Duodenal mucosa (tissue), 2 donors: Measurements from ENCODE around the gene GNAL.

ENCODE experiments used
- H3K27ac ChIP-seq: one replicate; pipeline ENCODE4 v1.7.0; 2013; ENCODE audit warnings: low read depth, low read length
- H3K27me3 ChIP-seq, 2 donors: one replicate each; pipeline ENCODE4 v1.7.0; 2013; ENCODE audit warnings: low read length in 2 of 2, control low read depth in 1 of 2; ENCODE audit not compliant: insufficient read depth in 2 of 2, control insufficient read depth in 1 of 2
- H3K36me3 ChIP-seq, 2 donors: one replicate each; pipeline ENCODE4 v1.7.0; 2013; ENCODE audit warnings: low read length in 2 of 2, control low read depth in 1 of 2; ENCODE audit not compliant: insufficient read depth in 2 of 2, control insufficient read depth in 1 of 2
- H3K4me1 ChIP-seq, 2 donors: one replicate each; pipeline ENCODE4 v1.7.0; 2013; ENCODE audit warnings: low read length in 2 of 2, control low read depth in 1 of 2; ENCODE audit not compliant: insufficient read depth in 2 of 2, control insufficient read depth in 1 of 2
- H3K4me3 ChIP-seq, 2 donors: one replicate each; pipeline ENCODE4 v1.7.0; 2013; ENCODE audit warnings: low read length in 2 of 2, low read depth in 1 of 2
- H3K9ac ChIP-seq, 2 donors: one replicate each; pipeline ENCODE4 v1.7.0; 2013; ENCODE audit warnings: low read length in 2 of 2, low read depth in 1 of 2
- H3K9me3 ChIP-seq, 2 donors: one replicate each; pipeline ENCODE4 v1.7.0; 2013; ENCODE audit warnings: low read length in 2 of 2, control low read depth in 1 of 2; ENCODE audit not compliant: control insufficient read depth in 1 of 2

Gene GNAL

DNA sequence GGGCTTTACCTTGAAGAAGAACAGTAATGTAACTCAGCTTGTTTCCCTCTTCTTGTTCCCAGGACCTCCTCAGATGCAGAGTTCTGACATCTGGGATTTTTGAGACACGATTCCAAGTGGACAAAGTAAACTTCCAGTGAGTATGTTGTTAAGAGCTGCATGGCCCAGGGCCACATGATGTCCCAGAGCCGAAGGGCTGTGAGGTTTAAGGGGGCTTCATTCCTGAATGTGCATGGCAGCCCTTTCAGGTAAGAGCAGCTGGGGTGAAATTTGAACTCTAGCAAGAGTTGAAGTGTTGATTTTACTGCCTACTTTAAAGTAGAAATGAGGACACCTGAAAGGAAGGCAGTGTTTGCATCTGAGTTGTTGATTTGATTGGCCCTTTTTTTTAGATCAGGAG is 175.4 kb downstream of the GNAL start:
- H3K27me3 ChIP-seq: no peaks in the 10 kb centered on the region
- H3K4me1 ChIP-seq: peaks cover 9 to 23% of the 10 kb centered on the region in 2 donors
- H3K9ac ChIP-seq: no peak overlapping the region
- H3K36me3 ChIP-seq: no peaks in the 10 kb centered on the region
- no peak overlapping the region for H3K4me3 ChIP-seq
- no peaks in the 10 kb centered on the region for H3K9me3 ChIP-seq
- H3K27ac ChIP-seq: no peak overlapping the region

DNA sequence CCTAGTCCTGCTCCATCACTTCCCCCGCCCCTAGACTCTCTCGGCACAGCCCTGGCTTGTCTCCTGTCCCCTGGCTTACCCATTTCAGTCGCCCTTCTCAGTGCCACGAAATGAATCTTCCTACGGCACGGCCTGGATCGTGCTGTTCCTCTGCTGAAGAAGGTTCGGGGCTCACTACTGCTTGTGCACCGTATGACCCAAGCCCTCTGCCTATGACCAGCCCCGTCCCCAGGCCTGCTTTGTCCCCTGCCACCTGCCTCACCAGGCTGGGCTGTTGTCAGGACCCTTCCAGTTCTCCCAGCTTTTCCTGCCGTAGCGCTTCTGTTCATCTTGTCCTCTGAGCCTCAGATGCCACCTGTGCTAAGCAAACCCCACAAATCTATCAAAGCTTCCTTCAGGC is 176.0 kb downstream of the GNAL start:
- no peak overlapping the region for H3K27ac ChIP-seq
- H3K4me3 ChIP-seq: no peak overlapping the region
- no peaks in the 10 kb centered on the region for H3K9me3 ChIP-seq
- H3K9ac ChIP-seq: no peak overlapping the region
- H3K27me3 ChIP-seq: no peaks in the 10 kb centered on the region
- no peaks in the 10 kb centered on the region for H3K36me3 ChIP-seq
- H3K4me1 ChIP-seq: peaks cover 4 to 17% of the 10 kb centered on the region in 2 donors

GRCh38 chr18:11866329-11866728 is 177.3 kb downstream of the GNAL start:
- Histone ChIP-seq H3K27ac (no peak overlapping the region), H3K36me3 (no peaks in the 10 kb centered on the region)

DNA sequence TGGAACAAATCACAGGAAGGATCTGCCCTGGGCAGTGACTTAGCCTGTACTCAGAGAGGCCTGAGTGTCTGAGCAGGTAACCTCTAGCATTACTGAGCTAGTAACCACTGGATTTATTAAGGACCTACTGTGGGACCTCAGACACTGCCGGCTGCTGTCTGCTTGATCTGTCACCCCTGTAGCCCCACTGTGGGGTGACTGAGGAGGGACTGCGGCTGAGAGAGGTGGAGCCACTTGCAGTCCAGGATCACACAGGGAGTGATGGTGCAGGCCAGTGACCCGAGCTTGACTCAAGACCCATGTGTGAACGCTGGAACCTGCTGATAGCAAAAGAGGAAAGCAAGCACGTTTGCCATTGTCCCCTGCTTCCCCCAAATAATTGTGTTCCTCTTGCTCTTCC is 177.7 kb downstream of the GNAL start:
- no peaks in the 10 kb centered on the region for H3K9me3 ChIP-seq
- H3K4me3 ChIP-seq: no peak overlapping the region
- H3K9ac ChIP-seq: no peak overlapping the region
- no peak overlapping the region for H3K27ac ChIP-seq
- H3K4me1 ChIP-seq: peaks cover 0 to 8% of the 10 kb centered on the region in 2 donors
- H3K27me3 ChIP-seq: no peaks in the 10 kb centered on the region
- no peaks in the 10 kb centered on the region for H3K36me3 ChIP-seq

More at GRCh38 chr18:11866329-11866728, 177.3 kb downstream of the GNAL start:
- H3K9ac ChIP-seq: no peak overlapping the region
- H3K9me3 ChIP-seq: no peaks in the 10 kb centered on the region
- no peaks in the 10 kb centered on the region for H3K27me3 ChIP-seq
- H3K4me3 ChIP-seq: no peak overlapping the region
- H3K4me1 ChIP-seq: peaks cover 0 to 10% of the 10 kb centered on the region in 2 donors

- Histone ChIP-seq H3K9ac (no peak overlapping the region), H3K27ac (no peak overlapping the region), H3K4me3 (no peak overlapping the region), H3K27me3 (no peaks in the 10 kb centered on the region), H3K4me1 (no peaks in the 10 kb centered on the region), H3K9me3 (no peaks in the 10 kb centered on the region), H3K36me3 (no peaks in the 10 kb centered on the region)
Observed at GRCh38 chr18:11868230-11868629, 179.2 kb downstream of the GNAL start.

DNA sequence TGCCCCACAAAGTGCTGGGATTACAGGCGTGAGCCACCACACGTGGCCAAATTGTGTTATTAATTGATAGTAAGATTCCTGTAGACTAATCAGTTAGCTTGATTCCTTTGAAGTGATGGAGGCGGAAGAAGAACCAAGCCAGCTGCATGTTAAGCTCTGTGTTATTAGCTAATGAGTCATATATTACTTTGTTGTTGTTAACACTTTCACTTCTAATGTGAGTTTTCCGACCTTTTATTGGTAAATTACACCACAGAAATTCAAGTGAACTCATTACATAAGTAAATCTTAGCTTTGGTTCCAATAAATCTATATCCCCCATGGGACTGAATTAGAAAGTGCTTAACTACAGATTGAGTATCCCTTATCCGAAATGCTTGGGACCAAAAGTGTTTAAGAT is 182.4 kb downstream of the GNAL start:
- Histone ChIP-seq H3K27me3 (no peaks in the 10 kb centered on the region), H3K36me3 (no peaks in the 10 kb centered on the region), H3K4me3 (no peak overlapping the region), H3K4me1 (no peaks in the 10 kb centered on the region), H3K9ac (no peak overlapping the region), H3K9me3 (no peaks in the 10 kb centered on the region), H3K27ac (no peak overlapping the region)

- no peak overlapping the region for H3K4me3 ChIP-seq
- no peaks in the 10 kb centered on the region for H3K9me3 ChIP-seq
- no peak overlapping the region for H3K9ac ChIP-seq
- no peak overlapping the region for H3K27ac ChIP-seq
- H3K27me3 ChIP-seq: no peaks in the 10 kb centered on the region
- H3K4me1 ChIP-seq: no peaks in the 10 kb centered on the region
- peaks cover 0 to under 1% of the 10 kb centered on the region in 2 donors for H3K36me3 ChIP-seq
Observed at GRCh38 chr18:11872479-11873136, 183.5 kb downstream of the GNAL start.

- H3K27me3 ChIP-seq: no peaks in the 10 kb centered on the region
- no peaks in the 10 kb centered on the region for H3K9me3 ChIP-seq
- no peaks in the 10 kb centered on the region for H3K4me1 ChIP-seq
- H3K9ac ChIP-seq: no peak overlapping the region
- peaks cover 0 to 2% of the 10 kb centered on the region in 2 donors for H3K36me3 ChIP-seq
- H3K27ac ChIP-seq: no peak overlapping the region
- no peak overlapping the region for H3K4me3 ChIP-seq
Observed at GRCh38 chr18:11873670-11874340, 184.7 kb downstream of the GNAL start.

DNA sequence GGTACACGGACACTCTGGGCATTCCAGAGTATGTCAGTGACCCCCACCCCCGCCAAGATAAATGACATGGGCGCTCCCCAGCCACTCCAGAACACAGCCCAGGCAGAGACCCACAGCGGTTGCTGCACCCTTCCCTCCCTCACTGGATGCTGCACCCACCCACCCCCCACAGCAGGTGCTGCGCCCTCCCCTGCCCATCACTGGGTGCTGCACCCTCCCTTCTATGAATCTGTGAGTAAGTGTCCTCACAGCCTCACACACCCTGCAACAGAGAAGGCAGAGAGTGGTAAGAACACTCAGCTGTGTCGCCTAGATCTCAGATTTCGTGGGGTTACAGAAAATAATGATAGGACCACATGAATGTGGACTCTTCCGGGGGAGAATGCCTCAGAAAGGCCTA is 185.6 kb downstream of the GNAL start:
- H3K9me3 ChIP-seq: no peaks in the 10 kb centered on the region
- H3K27me3 ChIP-seq: no peaks in the 10 kb centered on the region
- H3K4me3 ChIP-seq: no peak overlapping the region
- no peak overlapping the region for H3K27ac ChIP-seq
- H3K9ac ChIP-seq: no peak overlapping the region
- H3K36me3 ChIP-seq: peaks cover 0 to 2% of the 10 kb centered on the region in 2 donors
- no peaks in the 10 kb centered on the region for H3K4me1 ChIP-seq

DNA sequence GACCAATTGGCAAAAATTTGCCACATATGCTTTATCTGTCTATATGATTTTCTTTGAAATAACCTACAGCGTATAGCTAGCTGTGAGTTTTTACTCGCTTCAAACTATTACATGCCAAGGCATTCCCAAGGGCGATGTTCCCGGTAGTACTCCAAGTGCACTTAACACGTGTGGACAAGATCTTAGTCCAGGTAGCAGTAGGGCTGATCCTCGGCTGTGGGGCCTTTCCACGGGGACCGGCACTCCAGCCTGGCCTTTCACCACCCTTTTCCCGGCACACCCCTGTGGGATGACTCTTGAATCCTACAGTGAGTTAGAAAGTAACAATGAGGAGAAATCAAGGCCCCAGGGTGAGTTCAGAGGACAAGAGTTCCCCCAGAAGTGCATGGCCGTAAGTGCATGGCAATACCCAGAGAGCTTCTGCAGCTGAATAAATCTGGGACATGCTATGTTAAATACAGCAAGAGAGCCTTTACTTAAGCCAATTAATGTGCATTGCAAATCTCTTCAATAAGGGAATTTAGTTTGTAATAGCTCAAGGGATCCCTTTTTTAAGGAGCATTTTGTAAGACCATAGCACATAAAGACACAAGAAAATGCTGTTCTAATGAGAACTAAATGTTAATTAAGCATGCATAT is 188.6 kb downstream of the GNAL start:
- Histone ChIP-seq H3K4me3 (no peak overlapping the region), H3K9me3 (no peaks in the 10 kb centered on the region), H3K9ac (no peak overlapping the region), H3K4me1 (no peaks in the 10 kb centered on the region), H3K36me3 (peaks cover 0 to 16% of the 10 kb centered on the region in 2 donors), H3K27ac (no peak overlapping the region), H3K27me3 (no peaks in the 10 kb centered on the region)
